H1 (cell line): Measurements from ENCODE around the gene MEIS3. TPM values are rescaled to one million over a fixed set of nuclear protein-coding genes. Genes with fewer than 3 reads are reported as not detected.

ENCODE experiments used
- CTCF ChIA-PET: fragments of 300-600 bp; sonication (Branson Sonifier 250); formaldehyde crosslinking; loops from one replicate; lab custom pipeline; 2021; ENCODE audit not compliant: partially characterized antibody; lab: Charles Lee
- POLR2A ChIA-PET: fragments of 300-600 bp; sonication (Branson Sonifier 250); formaldehyde crosslinking; loops from one replicate; lab custom pipeline; 2021; ENCODE audit warnings: inconsistent platforms; ENCODE audit not compliant: partially characterized antibody; lab: Charles Lee
- DNase-seq, 2 experiments: peaks; one replicate each; pipeline versions ENCODE4 v3.0.0 to v3.0.0-alpha.2; 2010 to 2022; ENCODE audit warnings: low spot score in 2 of 2, low read depth in 1 of 2, mixed read lengths in 1 of 2
- FAIRE-seq: peaks from 2 replicates; lab custom pipeline; 2011; peaks lifted over from hg19 to GRCh38; lab: Jason Lieb, UNC
- H2AFZ ChIP-seq: 2 replicates; pipeline ENCODE4 v1.8.1; 2012; ENCODE audit warnings: low read length, inconsistent platforms
- H2AK5ac ChIP-seq: 2 replicates; pipeline ENCODE4 v1.6.1; 2013; ENCODE audit warnings: low read depth, low read length
- H2BK120ac ChIP-seq: replicated peaks from 2 replicates; pipeline ENCODE3; 2013; ENCODE audit warnings: low read depth, low read length, inconsistent platforms
- H2BK12ac ChIP-seq: 2 replicates; pipeline ENCODE4 v1.6.1; 2013; ENCODE audit warnings: low read depth, low read length
- H2BK15ac ChIP-seq: 2 replicates; pipeline ENCODE4 v1.6.1; 2013; ENCODE audit warnings: low read length
- H2BK20ac ChIP-seq: 2 replicates; pipeline ENCODE4 v1.6.1; 2013; ENCODE audit warnings: low read length
- H2BK5ac ChIP-seq: 2 replicates; pipeline ENCODE4 v1.6.1; 2013; ENCODE audit warnings: low read depth, low read length
- H3K14ac ChIP-seq: 2 replicates; pipeline ENCODE4 v1.6.1; 2013; ENCODE audit warnings: inconsistent platforms; ENCODE audit not compliant: insufficient read length
- H3K18ac ChIP-seq: 2 replicates; pipeline ENCODE4 v1.6.1; 2013; ENCODE audit warnings: low read length; ENCODE audit errors: extremely low read depth
- H3K23ac ChIP-seq: 2 replicates; pipeline ENCODE4 v1.6.1; 2013; ENCODE audit warnings: inconsistent platforms; ENCODE audit not compliant: insufficient read length
- H3K23me2 ChIP-seq: 2 replicates; pipeline ENCODE4 v1.6.1; 2013; ENCODE audit warnings: low read depth, low read length
- H3K27ac ChIP-seq: 2 replicates; pipeline ENCODE4 v1.6.1; 2011; ENCODE audit warnings: low read depth, low read length, inconsistent platforms
- H3K27me3 ChIP-seq, 4 experiments: replicated peaks in 1 of 4; 1 replicate in 1 of 4; 2 replicates in 3 of 4; pipeline versions ENCODE4 v1.6.1 to v1.8.1; 2011 to 2013; ENCODE audit warnings: low read length in 3 of 4, mild to moderate bottlenecking in 3 of 4, inconsistent platforms in 2 of 4, mixed read lengths in 2 of 4, moderate library complexity in 1 of 4; ENCODE audit not compliant: control insufficient read depth in 3 of 4, insufficient read depth in 3 of 4; ENCODE audit errors: extremely low read depth in 1 of 4
- H3K36me3 ChIP-seq, 4 experiments: 2 replicates each; pipeline versions ENCODE4 v1.6.1 to v1.8.1; 2011 to 2013; ENCODE audit warnings: mild to moderate bottlenecking in 4 of 4, low read length in 3 of 4, moderate library complexity in 2 of 4, control low read depth in 1 of 4, inconsistent platforms in 1 of 4; ENCODE audit not compliant: insufficient read depth in 4 of 4, control insufficient read depth in 2 of 4
- H3K4ac ChIP-seq: replicated peaks from 2 replicates; pipeline ENCODE3; 2013; ENCODE audit warnings: low read length, low read depth, mixed read lengths, inconsistent platforms; ENCODE audit not compliant: insufficient read length
- H3K4me1 ChIP-seq, 4 experiments: replicated peaks in 1 of 4; 1 replicate in 1 of 4; 2 replicates in 3 of 4; pipeline versions ENCODE4 v1.6.1 to v1.8.1; 2011 to 2013; ENCODE audit warnings: low read length in 3 of 4, inconsistent platforms in 2 of 4, mixed read lengths in 1 of 4; ENCODE audit not compliant: insufficient read depth in 4 of 4, control insufficient read depth in 3 of 4
- H3K4me2 ChIP-seq, 2 experiments: 2 replicates each; pipeline versions ENCODE4 v1.6.1 to v1.8.1; 2011 to 2013; ENCODE audit warnings: low read depth in 2 of 2, low read length in 2 of 2, control low read depth in 1 of 2, inconsistent platforms in 1 of 2, mild to moderate bottlenecking in 1 of 2; ENCODE audit not compliant: insufficient read depth in 1 of 2
- H3K4me3 ChIP-seq, 4 experiments: fragments of 200-600, 300-600 bp in 1 of 4; sonication (generic), shearing (Covaris generic), sonication (Bioruptor Twin) in 1 of 4; 2 replicates each; pipeline versions ENCODE4 v1.5.1 to v1.8.1; 2011 to 2016; ENCODE audit warnings: low read length in 4 of 4, low read depth in 3 of 4, control low read depth in 2 of 4, inconsistent platforms in 2 of 4, mild to moderate bottlenecking in 2 of 4, mixed read lengths in 1 of 4, moderate library complexity in 1 of 4; ENCODE audit not compliant: insufficient read depth in 2 of 4; ENCODE audit errors: extremely low read depth in 1 of 4
- H3K56ac ChIP-seq: replicated peaks from 2 replicates; pipeline ENCODE3; 2013; ENCODE audit warnings: low read depth, mild to moderate bottlenecking, mixed read lengths, low read length, inconsistent platforms; ENCODE audit not compliant: insufficient read length
- H3K79me1 ChIP-seq: 2 replicates; pipeline ENCODE4 v1.6.1; 2013; ENCODE audit warnings: low read depth, low read length, control low read depth
- H3K79me2 ChIP-seq, 2 experiments: 2 replicates each; pipeline versions ENCODE4 v1.6.1 to v1.8.1; 2012 to 2013; ENCODE audit warnings: low read length in 2 of 2, mild to moderate bottlenecking in 2 of 2, inconsistent platforms in 1 of 2; ENCODE audit not compliant: insufficient read depth in 2 of 2, control insufficient read depth in 1 of 2
- H3K9ac ChIP-seq, 4 experiments: replicated peaks in 1 of 4; 1 replicate in 1 of 4; 2 replicates in 3 of 4; pipeline versions ENCODE4 v1.6.1 to v1.8.1; 2011 to 2013; ENCODE audit warnings: low read depth in 3 of 4, low read length in 3 of 4, control low read depth in 2 of 4, mild to moderate bottlenecking in 2 of 4, moderate library complexity in 2 of 4, inconsistent platforms in 1 of 4; ENCODE audit errors: extremely low read depth in 1 of 4
- H3K9me3 ChIP-seq, 2 experiments: 2 replicates each; pipeline versions ENCODE4 v1.6.1 to v1.8.1; 2012 to 2013; ENCODE audit warnings: mild to moderate bottlenecking in 2 of 2, moderate library complexity in 2 of 2, control low read depth in 1 of 2, inconsistent platforms in 1 of 2, low read depth in 1 of 2, low read length in 1 of 2, mixed read lengths in 1 of 2; ENCODE audit not compliant: insufficient read depth in 2 of 2
- H4K20me1 ChIP-seq, 2 experiments: replicated peaks in 1 of 2; 2 replicates each; pipeline versions ENCODE3 to v1.8.1; 2011 to 2013; ENCODE audit warnings: inconsistent platforms in 2 of 2, low read length in 2 of 2, mild to moderate bottlenecking in 1 of 2; ENCODE audit not compliant: insufficient read depth in 2 of 2, control insufficient read depth in 1 of 2
- H4K5ac ChIP-seq: 2 replicates; pipeline ENCODE4 v1.6.1; 2013; ENCODE audit warnings: low read length, low read depth, mixed read lengths, inconsistent platforms; ENCODE audit not compliant: insufficient read length
- H4K8ac ChIP-seq: 2 replicates; pipeline ENCODE4 v1.8.0; 2013; ENCODE audit warnings: mild to moderate bottlenecking, moderate library complexity, low read length, inconsistent platforms; ENCODE audit not compliant: insufficient read depth; ENCODE audit errors: extremely low read depth
- H4K91ac ChIP-seq: replicated peaks from 2 replicates; pipeline ENCODE3; 2013; ENCODE audit warnings: low read length, mixed read lengths, inconsistent platforms; ENCODE audit not compliant: insufficient read length
- ATF2 ChIP-seq: IDR thresholded peaks from 2 replicates; pipeline ENCODE4 v1.6.1; 2012; ENCODE audit warnings: low read length, inconsistent platforms
- ATF3 ChIP-seq: IDR thresholded peaks from 2 replicates; pipeline ENCODE4 v1.6.1; 2011; ENCODE audit warnings: low read depth, mild to moderate bottlenecking, low read length; ENCODE audit not compliant: insufficient read depth
- CHD1 ChIP-seq: IDR thresholded peaks from 2 replicates; pipeline ENCODE4 v1.6.1; 2012; ENCODE audit warnings: low read depth, low read length, improper control_type of control experiment
- CHD2 ChIP-seq: IDR thresholded peaks from 2 replicates; pipeline ENCODE4 v1.6.1; 2012; ENCODE audit warnings: low read length, improper control_type of control experiment
- EZH2 ChIP-seq: fragments of 200-600 bp; sonication (generic); IDR thresholded peaks from 2 replicates; pipeline ENCODE4 v1.7.1; 2012; ENCODE audit warnings: low read depth, mild to moderate bottlenecking, moderate library complexity, low read length, inconsistent platforms; ENCODE audit not compliant: severe bottlenecking
- FOSL1 ChIP-seq: IDR thresholded peaks from 2 replicates; pipeline ENCODE4 v1.6.1; 2011; ENCODE audit warnings: mild to moderate bottlenecking, low read depth, low read length, moderate library complexity; ENCODE audit not compliant: insufficient read depth
- HDAC2 ChIP-seq, 2 experiments: fragments of 300-600 bp in 1 of 2; sonication (generic) in 1 of 2; IDR thresholded peaks; 2 replicates each; pipeline ENCODE4 v1.6.1; 2011 to 2012; ENCODE audit warnings: low read depth in 2 of 2, low read length in 2 of 2, mild to moderate bottlenecking in 2 of 2, moderate library complexity in 2 of 2, borderline replicate concordance in 1 of 2, inconsistent platforms in 1 of 2
- RXRA ChIP-seq: IDR thresholded peaks from 2 replicates; pipeline ENCODE4 v1.6.1; 2011; ENCODE audit warnings: low read depth, mild to moderate bottlenecking, low read length, moderate library complexity; ENCODE audit not compliant: insufficient read depth
- YY1 ChIP-seq: IDR thresholded peaks from 2 replicates; pipeline ENCODE4 v1.6.1; 2011; ENCODE audit warnings: low read depth, mild to moderate bottlenecking, low read length
- WGBS, 2 experiments: shearing (Covaris generic) in 1 of 2; methylation state at CpG; one replicate each; pipeline versions ENCODE4 v1.1.6 to v1.1.7; 2013 to 2015; ENCODE audit warnings: low lambda C conversion rate in 2 of 2, mixed read lengths in 2 of 2, inconsistent platforms in 1 of 2, low coverage in 1 of 2, missing lambda C conversion rate in 1 of 2; ENCODE audit not compliant: insufficient replicate concordance in 2 of 2, insufficient coverage in 1 of 2, insufficient read length in 1 of 2; ENCODE audit errors: extremely low coverage in 1 of 2, missing lambda C conversion rate in 1 of 2; 5-methylcytosine and 5-hydroxymethylcytosine counted together
- polyA plus RNA-seq, 7 experiments: library from polyadenylated mRNA; depleted of rRNA in 3 of 7; stranded (reverse) in 5 of 7; unstranded in 2 of 7; fragments of >200 nt in 5 of 7; fragments of 200-250 nt in 2 of 7; gene quantifications; 1 replicate in 5 of 7; 2 replicates in 1 of 7; 4 replicates in 1 of 7; pipeline versions ENCODE4 v1.2.1 to v1.2.3, GENCODE V29; 2011 to 2013; ENCODE audit warnings: missing spikeins in 2 of 7, mixed read lengths in 2 of 7
- total RNA-seq: library from RNA; stranded (reverse); fragmentation: NEBNext Ultra II Directional; extraction: Animal tissue kit (Norgen Biotek cat#: 25700); gene quantifications from 2 replicates; pipeline ENCODE4 v1.2.1, GENCODE V29; 2021

Gene MEIS3
- total and polyA plus RNA-seq, 2 of the 8 experiments (the other 6 are each of a cell fraction or from before 2014, with no cell fraction given): 24.5 to 28.2 TPM

GRCh38 chr19:47380559-47380958, 38.8 kb downstream of the MEIS3 start:
- FAIRE-seq (no peak), DNase-seq (no peak)
- no peak overlapping the region for H3K14ac ChIP-seq
- no peaks in the 10 kb centered on the region for H3K79me1 ChIP-seq
- no peak overlapping the region for H2AFZ ChIP-seq
- no peak overlapping the region for H2BK12ac ChIP-seq
- ChIA-PET POLR2A (interaction anchor here (1.1 to 1.8 kb wide), 4 partner anchors 9 to 22 kb away, joined by 4 to 6 read pairs (median 5); no protein-coding TSS in a partner anchor), CTCF (interaction anchor here (5.1 to 6.8 kb wide), 2 partner anchors 10 to 35 kb away, joined by 19 to 50 read pairs; no protein-coding TSS in a partner anchor)
- H2BK15ac ChIP-seq: no peak overlapping the region
- no peak overlapping the region for H4K8ac ChIP-seq
- WGBS, 2 experiments: 86% methylated on average over 6 of the region's 6 CpGs; no CpG with 5 or more reads in 1 of the 2 experiments
- H2BK20ac ChIP-seq: no peak overlapping the region
- H3K4ac ChIP-seq: no peak overlapping the region
- H3K18ac ChIP-seq: no peak overlapping the region
- no peaks in the 10 kb centered on the region for H3K23me2 ChIP-seq
- no peak overlapping the region for H3K56ac ChIP-seq
- no peak overlapping the region for H4K91ac ChIP-seq
- no peak overlapping the region for H3K9ac ChIP-seq
- H3K4me1 ChIP-seq: no peaks in the 10 kb centered on the region
- no peak overlapping the region for H3K27ac ChIP-seq
- no peak overlapping the region for H3K4me2 ChIP-seq
- no peak overlapping the region for H2AK5ac ChIP-seq
- peaks cover 2 to 4% of the 10 kb centered on the region in 2 experiments for H4K20me1 ChIP-seq
- H3K79me2 ChIP-seq: no peaks in the 10 kb centered on the region
- no peak overlapping the region for H2BK5ac ChIP-seq
- H2BK120ac ChIP-seq: no peak overlapping the region
- no peak overlapping the region for H4K5ac ChIP-seq
- peaks cover 27 to 58% (median 53%) of the 10 kb centered on the region in 4 experiments; a peak in 7 of 8 replicates for H3K36me3 ChIP-seq
- H3K9me3 ChIP-seq: no peaks in the 10 kb centered on the region
- H3K27me3 ChIP-seq: no peaks in the 10 kb centered on the region
- H3K4me3 ChIP-seq: no peak overlapping the region
- H3K23ac ChIP-seq: no peak overlapping the region
- TF ChIP-seq RXRA (no peak), ATF2 (no peak), EZH2 (no peak), YY1 (no peak), FOSL1 (no peak), CHD1 (no peak), CHD2 (no peak), HDAC2 (IDR thresholded peaks at IDR 0.05; ENCODE audit: borderline replicate concordance in 1 of 2, low read depth in 2 of 2, low read length in 2 of 2) (no peak), ATF3 (no peak)
